Measurements from ENCODE around the gene PEX19.

DNA sequence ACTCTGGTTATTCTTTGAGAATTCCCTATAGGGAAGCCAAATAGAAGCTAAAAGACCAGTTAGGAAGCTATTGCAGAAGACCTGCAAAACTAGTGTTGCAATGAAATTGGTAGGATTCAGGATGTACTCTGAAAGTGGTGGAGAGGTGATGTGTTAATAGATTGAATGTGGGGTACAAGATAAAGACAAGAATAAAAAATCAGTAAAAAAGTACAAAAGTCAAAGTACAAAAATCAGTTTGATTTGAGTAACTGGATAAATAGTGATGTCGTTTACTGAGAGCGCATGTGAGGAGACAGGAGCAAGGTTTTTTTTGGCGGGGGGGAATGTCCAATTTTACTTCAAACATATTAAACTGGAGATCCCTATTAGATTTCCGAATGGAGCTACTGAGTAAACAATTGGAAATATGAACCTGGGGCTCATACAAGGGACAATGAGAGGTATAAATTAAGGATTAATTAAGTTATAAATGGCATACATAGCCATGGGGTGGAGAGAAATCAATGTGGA lies 20.1 kb downstream of the PEX19 start:
- TF ChIP-seq, protein P1, sequence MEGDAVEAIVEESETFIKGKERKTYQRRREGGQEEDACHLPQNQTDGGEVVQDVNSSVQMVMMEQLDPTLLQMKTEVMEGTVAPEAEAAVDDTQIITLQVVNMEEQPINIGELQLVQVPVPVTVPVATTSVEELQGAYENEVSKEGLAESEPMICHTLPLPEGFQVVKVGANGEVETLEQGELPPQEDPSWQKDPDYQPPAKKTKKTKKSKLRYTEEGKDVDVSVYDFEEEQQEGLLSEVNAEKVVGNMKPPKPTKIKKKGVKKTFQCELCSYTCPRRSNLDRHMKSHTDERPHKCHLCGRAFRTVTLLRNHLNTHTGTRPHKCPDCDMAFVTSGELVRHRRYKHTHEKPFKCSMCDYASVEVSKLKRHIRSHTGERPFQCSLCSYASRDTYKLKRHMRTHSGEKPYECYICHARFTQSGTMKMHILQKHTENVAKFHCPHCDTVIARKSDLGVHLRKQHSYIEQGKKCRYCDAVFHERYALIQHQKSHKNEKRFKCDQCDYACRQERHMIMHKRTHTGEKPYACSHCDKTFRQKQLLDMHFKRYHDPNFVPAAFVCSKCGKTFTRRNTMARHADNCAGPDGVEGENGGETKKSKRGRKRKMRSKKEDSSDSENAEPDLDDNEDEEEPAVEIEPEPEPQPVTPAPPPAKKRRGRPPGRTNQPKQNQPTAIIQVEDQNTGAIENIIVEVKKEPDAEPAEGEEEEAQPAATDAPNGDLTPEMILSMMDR (IDR thresholded peaks at IDR 0.05): no peak
- no peak for TF ChIP-seq POLR2A (IDR thresholded peaks at IDR 0.05)
